Spleen (tissue), 7 donors: ENCODE results near the gene MRPS21.

Experiments
- CTCF ChIP-seq, 11 experiments: fragments of 200-600 bp in 7 of 11; fragments of 450-650 bp in 4 of 11; sonication (generic) in 4 of 11; IDR thresholded peaks in 8 of 11; conservative IDR thresholded peaks in 3 of 11; 1 replicate in 7 of 11; 2 replicates in 4 of 11; pipeline versions ENCODE4 v1.4.0 to v1.8.0; 2016 to 2021; ENCODE audit warnings: antibody characterized with exemption in 11 of 11, inconsistent platforms in 4 of 11, mild to moderate bottlenecking in 1 of 11
- POLR2A ChIP-seq, 3 donors: fragments of 450-650 bp; IDR thresholded peaks; one replicate each; pipeline ENCODE4 v1.5.1; 2017; ENCODE audit warnings: antibody characterized with exemption in 3 of 3, mild to moderate bottlenecking in 1 of 3
- POLR2AphosphoS5 ChIP-seq, 3 donors: sonication (generic); formaldehyde crosslinking; IDR thresholded peaks; one replicate each; pipeline ENCODE4 v1.5.1; 2017; ENCODE audit warnings: antibody characterized with exemption in 3 of 3
- donor health status: DM: no; HTN: no; CAD: no; lungs with moderate emphysema.
- donor health status: DM: no; HTN: no; CAD: no.
- donor health status: DM: no; HTN: no; CAD: no.

GRCh38 chr1:150256198-150256553 lies 37.5 kb upstream of the MRPS21 start:
- TF ChIP-seq CTCF (IDR thresholded peaks at IDR 0.05 in 8 of 11, conservative IDR thresholded peaks at IDR 0.05 in 3 of 11): peak in 1 of 11 experiments; percentile 20
- TF ChIP-seq POLR2A (IDR thresholded peaks at IDR 0.05): no peak
- TF ChIP-seq POLR2AphosphoS5 (IDR thresholded peaks at IDR 0.05): no peak
